GM18502 (cell line): ENCODE measurements around the gene PI4K2B.
"Not testable (repeated sequence)": the region's sequence is repeated elsewhere in the genome, so short reads cannot be mapped to it uniquely, and the experiment has no call there.

Source experiments
- ATAC-seq: cut with Tn5 transposase; IDR thresholded peaks from one replicate; pipeline ENCODE4 v1.9.1; 2021; ENCODE audit warnings: mild to moderate bottlenecking; ENCODE audit not compliant: unreplicated experiment, poor library complexity

PI4K2B gene

DNA sequence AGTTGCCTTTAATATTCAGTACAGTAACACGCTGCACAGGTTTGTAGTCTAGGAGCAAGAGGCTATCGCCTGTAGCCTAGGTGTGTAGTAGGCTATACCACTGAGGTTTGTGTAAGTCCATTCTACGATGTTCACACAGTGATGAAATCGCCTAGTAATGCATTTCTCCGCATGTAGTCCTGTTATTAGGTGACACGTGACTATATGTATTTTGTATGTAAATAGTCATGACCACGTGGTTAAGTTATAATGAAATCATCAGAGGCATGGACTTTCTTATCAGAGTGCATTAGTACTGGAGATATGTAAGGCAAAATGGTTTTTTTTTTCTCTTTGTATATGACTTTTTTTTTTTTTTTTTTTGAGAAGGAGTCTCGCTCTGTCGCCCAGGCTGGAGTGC is 68.8 kb downstream of the PI4K2B start:
- no peak for ATAC-seq

- ATAC-seq, result no peak
Observed at GRCh38 chr4:25303578-25303977, 69.7 kb downstream of the PI4K2B start.

- ATAC-seq, result no peak
Observed at GRCh38 chr4:25306518-25307057, 72.8 kb downstream of the PI4K2B start.

- no peak for ATAC-seq
Observed at GRCh38 chr4:25307596-25307995, 73.8 kb downstream of the PI4K2B start.

DNA sequence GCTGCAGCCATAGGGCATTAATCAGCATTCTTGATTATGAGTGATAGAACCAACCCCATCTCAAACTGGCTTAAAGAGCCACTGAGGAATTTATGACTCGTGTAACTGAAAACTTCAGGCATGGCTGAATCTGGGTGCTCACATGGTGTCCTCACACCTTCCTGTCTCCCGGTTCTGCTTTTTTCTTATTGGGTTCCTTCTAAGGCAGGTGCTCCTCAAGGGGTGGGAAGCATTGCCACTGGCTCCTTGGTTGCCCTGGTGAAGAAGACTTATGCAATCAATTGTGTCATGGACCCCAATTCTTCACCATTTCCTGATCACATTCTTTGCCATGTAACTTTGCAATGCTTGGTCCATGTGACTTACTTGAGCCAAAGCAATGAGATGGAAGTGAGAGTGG is 74.5 kb downstream of the PI4K2B start:
- no peak for ATAC-seq

DNA sequence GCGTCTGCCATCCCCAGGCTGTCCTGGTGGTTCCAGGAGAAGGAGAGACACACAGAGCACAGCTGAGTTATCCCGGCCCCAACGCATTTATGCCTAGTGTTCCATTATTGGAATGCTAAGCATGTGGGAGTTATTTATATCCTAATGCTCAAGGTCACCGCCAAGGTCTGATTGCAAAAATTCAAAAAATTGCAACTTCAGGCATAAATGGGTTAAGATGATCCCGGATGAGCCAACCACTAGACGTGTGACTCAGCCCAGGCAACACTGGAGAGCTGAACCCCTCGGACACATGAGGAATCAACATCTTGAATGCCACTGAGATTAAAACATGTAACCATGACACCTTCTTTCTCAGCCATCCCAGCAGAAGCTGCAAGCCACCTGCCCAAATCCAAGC is 74.9 kb downstream of the PI4K2B start:
- no peak for ATAC-seq

- peak; percentile 74 for ATAC-seq
Observed at GRCh38 chr4:25310066-25310802, 76.4 kb downstream of the PI4K2B start.

DNA sequence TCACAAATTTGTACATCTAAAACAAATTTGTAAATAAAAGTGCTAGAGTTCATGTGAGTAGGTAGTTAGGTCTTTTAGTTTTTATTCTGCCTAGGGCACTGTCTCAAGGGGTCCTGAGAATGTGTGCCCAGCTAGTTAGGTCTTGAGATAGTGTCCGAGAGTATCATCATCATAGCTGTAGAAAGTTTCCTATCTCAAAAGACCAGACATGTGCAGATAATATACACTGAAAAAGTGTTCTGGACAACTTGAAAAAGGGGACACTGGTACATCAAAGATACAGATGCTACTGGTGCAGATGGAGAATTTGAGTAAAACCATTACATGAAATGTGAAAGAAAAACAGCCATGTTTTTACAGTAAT is 77.0 kb downstream of the PI4K2B start:
- peak; percentile 11 for ATAC-seq

DNA sequence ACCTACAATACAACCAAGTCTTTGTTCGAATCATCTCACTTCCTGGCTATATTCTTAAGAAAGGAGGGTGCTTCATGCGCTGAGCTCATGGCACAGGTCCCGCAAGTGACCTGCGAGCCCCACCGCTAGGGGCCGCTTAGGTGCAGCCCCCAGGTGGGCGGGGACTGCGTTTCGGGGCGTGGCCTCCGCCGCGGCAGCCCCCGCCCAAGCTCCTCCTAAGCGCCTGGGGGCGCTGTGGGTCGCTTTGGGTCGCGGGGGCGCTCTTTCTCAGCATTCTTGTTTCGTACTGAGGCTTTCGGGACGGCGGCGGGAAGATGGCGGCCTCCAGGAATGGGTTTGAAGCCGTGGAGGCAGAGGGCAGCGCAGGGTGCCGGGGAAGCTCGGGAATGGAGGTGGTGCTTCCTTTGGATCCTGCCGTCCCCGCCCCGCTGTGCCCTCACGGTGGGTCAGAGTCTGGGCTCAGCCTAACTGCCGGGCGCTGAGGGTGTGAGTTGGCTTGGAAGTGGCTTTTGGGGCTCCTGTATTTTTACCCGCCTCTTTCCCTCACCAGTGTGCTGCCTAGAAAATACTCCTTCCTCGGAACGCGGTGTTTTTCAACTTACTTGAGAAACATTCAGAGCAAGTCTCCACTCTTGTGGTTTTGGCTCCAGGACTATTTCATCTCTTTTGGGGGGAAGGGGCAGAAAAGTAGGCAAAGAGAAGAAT is 78.8 kb downstream of the PI4K2B start, which contains the start of gene ZCCHC4:
TSS of gene ZCCHC4 (plus strand) at position 279 of the 705 bp plus-strand sequence. CDS start at position 315, 36 bp downstream.
- peak; percentile 81 for ATAC-seq

DNA sequence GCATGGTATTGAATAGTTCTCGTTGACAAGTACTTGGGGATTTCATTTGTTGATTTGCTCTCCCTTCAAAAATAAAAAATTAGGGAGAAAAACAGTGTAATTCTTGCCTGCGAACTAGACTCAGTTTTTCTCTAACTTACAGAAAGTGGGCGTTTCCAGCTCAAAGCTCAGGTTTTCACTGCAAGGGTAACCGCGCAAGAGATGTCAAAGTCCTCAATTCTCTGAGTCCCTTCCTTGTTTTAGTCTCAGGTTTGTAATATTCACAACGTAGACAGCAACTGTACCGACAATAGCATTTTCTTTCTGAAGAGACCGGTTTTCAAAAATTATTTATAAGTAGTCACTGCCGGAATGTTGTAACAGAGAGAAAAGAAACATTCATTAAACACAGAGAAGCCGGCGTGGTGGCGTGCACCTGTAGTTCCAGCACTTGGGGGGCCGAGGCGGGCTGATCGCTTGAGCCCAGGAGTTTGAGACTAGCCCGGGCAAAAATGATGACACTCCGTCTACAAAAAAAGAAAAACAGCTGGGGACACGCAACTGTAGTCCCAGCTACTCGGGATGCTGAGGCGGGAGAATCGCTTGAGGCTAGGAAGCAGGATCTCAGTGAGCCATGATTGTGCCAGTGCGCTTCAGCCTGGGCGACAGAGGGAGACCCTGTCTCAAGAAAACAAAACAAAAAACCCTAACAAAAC is 79.5 kb downstream of the PI4K2B start:
- no peak for ATAC-seq

- no peak for ATAC-seq
Observed at GRCh38 chr4:25320336-25320735, 86.5 kb downstream of the PI4K2B start.

DNA sequence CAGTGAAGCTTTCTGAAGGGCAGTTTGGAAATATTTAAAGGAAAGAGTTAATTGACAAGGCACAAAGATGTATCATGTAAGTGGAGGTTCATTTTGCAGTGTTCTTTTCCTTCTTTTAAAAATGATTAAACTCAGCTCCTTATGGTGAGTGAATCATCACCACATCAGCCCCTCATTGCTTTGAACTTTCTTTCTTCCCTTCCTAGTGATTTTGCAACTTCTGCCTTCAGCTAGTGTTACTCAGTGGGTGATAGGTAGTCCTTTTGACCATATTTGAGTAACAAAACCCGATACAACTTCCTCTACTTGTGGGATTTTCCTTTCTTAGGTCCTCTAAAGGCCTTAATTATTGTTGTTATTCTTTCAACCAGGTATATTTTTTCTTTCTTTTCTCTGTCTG is 86.9 kb downstream of the PI4K2B start:
- no peak for ATAC-seq

DNA sequence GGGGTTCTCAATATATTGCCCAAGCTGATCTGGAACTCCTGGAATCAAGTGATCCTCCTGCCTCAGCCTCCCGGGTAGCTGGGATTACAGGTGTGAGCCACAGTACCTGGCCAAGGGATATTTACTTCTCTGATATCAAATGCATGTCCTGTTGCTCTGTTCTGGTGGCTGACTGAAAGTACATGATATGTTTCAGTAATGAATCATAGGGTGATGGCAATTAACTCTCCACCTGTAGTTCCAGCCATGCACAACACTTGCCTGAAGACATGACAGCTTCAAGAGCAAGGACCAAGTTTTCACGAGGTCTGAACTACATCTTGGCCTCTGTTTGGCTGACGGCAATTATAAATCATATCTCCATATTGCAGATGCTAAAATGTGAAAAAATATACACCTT is 87.9 kb downstream of the PI4K2B start:
- no peak for ATAC-seq

DNA sequence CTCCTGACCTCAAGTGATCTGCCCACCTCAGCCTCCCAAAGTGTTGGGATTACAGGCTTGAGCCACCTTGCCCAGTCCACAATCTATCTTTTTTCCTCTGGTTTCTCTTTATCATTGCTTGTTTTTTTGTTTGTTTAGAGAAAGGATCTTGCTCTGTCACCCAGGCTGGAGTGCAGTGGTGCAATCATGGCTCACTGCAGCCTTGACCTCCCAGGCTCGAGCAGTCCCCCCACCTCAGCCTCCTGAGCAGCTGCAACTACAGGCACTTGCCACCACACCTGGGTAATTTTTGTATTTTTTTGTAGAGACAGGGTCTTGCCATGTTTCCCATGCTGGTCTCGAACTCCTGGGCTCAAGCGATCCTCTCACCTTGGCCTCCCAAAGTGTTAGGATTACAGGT is 94.6 kb downstream of the PI4K2B start:
- not testable (repeated sequence) for ATAC-seq
